ENCODE data around the gene P4HA1. TPM values are rescaled to one million over a fixed set of nuclear protein-coding genes. Genes with fewer than 3 reads are reported as not detected.

P4HA1 gene
- total RNA-seq = 37.3 and 54.7 TPM in 2 replicates

GRCh38 chr10:73096449-73097304 is at the start of gene P4HA1:
TSS of gene P4HA1 (minus strand) at chr10:73096866. CDS start at chr10:73074883, 21,983 bp downstream.

DNA sequence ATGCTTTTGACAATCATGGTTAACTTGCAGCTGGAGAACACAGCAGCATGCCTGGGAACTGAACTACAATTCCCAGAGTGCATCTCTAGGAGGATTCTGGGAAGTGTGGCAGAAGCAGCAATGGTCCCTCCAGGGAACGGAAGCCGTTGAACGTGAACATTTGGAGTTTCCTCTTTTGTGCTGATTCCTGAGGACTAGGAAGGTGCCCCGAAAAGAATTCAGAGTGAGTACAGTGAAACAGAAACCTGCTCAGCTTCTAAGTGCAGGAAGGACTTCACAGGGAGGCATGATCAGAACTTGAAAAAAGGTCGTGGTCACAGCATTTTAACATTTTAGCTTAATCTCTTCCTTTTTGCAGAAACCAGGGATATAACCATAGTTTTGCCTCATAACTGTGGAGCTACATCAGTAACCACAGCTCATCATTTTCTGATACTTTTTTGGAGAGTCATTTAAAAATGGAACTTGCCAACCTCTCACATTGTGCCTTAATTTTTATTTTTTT is 13.7 kb upstream of the P4HA1 start, which contains the start of gene NUDT13:
TSS of gene NUDT13 (plus strand) at position 111 of the 505 bp plus-strand sequence. CDS start 3,911 bp downstream, outside the sequence.

Other genes starting within 250 kb of the P4HA1 start
- gene OIT3, start 203.1 kb downstream of the P4HA1 start, total RNA-seq = not detected in 2 replicates
- not detected in 2 replicates for gene PLA2G12B, start 142.1 kb downstream of the P4HA1 start, total RNA-seq
- 0.91 and 2.5 TPM in 2 replicates for gene NUDT13, start 13.6 kb upstream of the P4HA1 start, total RNA-seq
- gene ECD, start 71.1 kb upstream of the P4HA1 start, total RNA-seq = 27.9 and 32.3 TPM in 2 replicates
- 5.1 and 13.4 TPM in 2 replicates for gene FAM149B1, start 71.3 kb upstream of the P4HA1 start, total RNA-seq
- 24.2 and 49.7 TPM in 2 replicates for gene DNAJC9, start 150.4 kb upstream of the P4HA1 start, total RNA-seq
- 53.8 and 62.9 TPM in 2 replicates for gene MRPS16, start 155.8 kb upstream of the P4HA1 start, total RNA-seq